ENCODE measurements around the gene UGT1A10. TPM values are rescaled to one million over a fixed set of nuclear protein-coding genes. Genes with fewer than 3 reads are reported as not detected.

Gene UGT1A10
- polyA plus RNA-seq, 6 donors from 2014 or later = not detected

Other genes starting within 250 kb of the UGT1A10 start
- gene USP40, start 69.7 kb upstream of the UGT1A10 start, polyA plus RNA-seq (ENCODE audit: low read depth in 6 of 6) = 10 to 100 TPM in 2 of 6 donors, 1 to 10 TPM in 4; 4.7 to 11.1 (median 8.1) TPM
- not detected for gene UGT1A8, start 18.8 kb upstream of the UGT1A10 start, polyA plus RNA-seq (ENCODE audit: low read depth in 6 of 6)
- not detected for gene UGT1A9, start 35.5 kb downstream of the UGT1A10 start, polyA plus RNA-seq (ENCODE audit: low read depth in 6 of 6)
- not detected for gene UGT1A7, start 45.5 kb downstream of the UGT1A10 start, polyA plus RNA-seq (ENCODE audit: low read depth in 6 of 6)
- gene UGT1A6, start 56.4 kb downstream of the UGT1A10 start, polyA plus RNA-seq (ENCODE audit: low read depth in 6 of 6) = not detected
- not detected for gene UGT1A5, start 76.5 kb downstream of the UGT1A10 start, polyA plus RNA-seq (ENCODE audit: low read depth in 6 of 6)
- gene UGT1A4, start 82.3 kb downstream of the UGT1A10 start, polyA plus RNA-seq (ENCODE audit: low read depth in 6 of 6) = not detected
- gene UGT1A3, start 92.6 kb downstream of the UGT1A10 start, polyA plus RNA-seq (ENCODE audit: low read depth in 6 of 6) = not detected
- not detected for gene UGT1A1, start 123.8 kb downstream of the UGT1A10 start, polyA plus RNA-seq (ENCODE audit: low read depth in 6 of 6)
- not detected for gene MROH2A, start 141.9 kb downstream of the UGT1A10 start, polyA plus RNA-seq (ENCODE audit: low read depth in 6 of 6)
- gene HJURP, start 218.1 kb downstream of the UGT1A10 start, polyA plus RNA-seq (ENCODE audit: low read depth in 6 of 6) = not detected

Measured in naive B cell (primary cell).